Measurements from ENCODE around the gene ADM2. TPM values are rescaled to one million over a fixed set of nuclear protein-coding genes. Genes with fewer than 3 reads are reported as not detected.

The ADM2 gene
- total RNA-seq, 1 experiment from 2014 or later = 10.9 TPM

- CTCF ChIA-PET = interaction anchor here (0.7 to 1.8 kb wide), 5 partner anchors 9 to 266 kb away, joined by 3 to 9 read pairs (median 4); partner anchors contain the start of gene SCO2
- 0 out of 2 replicates have a peak, but pooled peaks have one; percentile 60 for TF ChIP-seq ATF3 (CRISPR knock-in tag; conservative IDR thresholded peaks at IDR 0.05)
- 0 out of 2 replicates have a peak, but pooled peaks have one; percentile 24 for TF ChIP-seq TEAD1 (CRISPR knock-in tag; IDR thresholded peaks at IDR 0.05)
- no peak for TF ChIP-seq E2F5 (CRISPR knock-in tag; IDR thresholded peaks at IDR 0.05)
- DNase-seq (ENCODE audit: low spot score) = no peak
- peak; percentile 2 for ATAC-seq
- Mint-ChIP-seq H3K36me3 (no peaks in the 10 kb centered on the region), H3K27ac (no peak overlapping the region), H3K9me3 (no peaks in the 10 kb centered on the region), H3K4me3 (peak overlapping the region; percentile 91), H3K27me3 (ENCODE audit: low read depth) (no peaks in the 10 kb centered on the region), H3K4me1 (peaks cover 10% of the 10 kb centered on the region)
- POLR2A ChIA-PET = interaction anchor here (1.3 kb wide), 1 partner anchor 19 kb away, joined by 13 read pairs; the partner anchor contains the start of gene SCO2
Measured at GRCh38 chr22:50506611-50507420, 25.5 kb downstream of the ADM2 start.

- peak within 1 kb of the TSS; percentile 98 for H3K27ac Mint-ChIP-seq
- TF ChIP-seq MAX (CRISPR knock-in tag; IDR thresholded peaks at IDR 0.05) (0 out of 2 replicates have a peak, but pooled peaks have one; percentile 19), TEAD4 (CRISPR knock-in tag; IDR thresholded peaks at IDR 0.05) (no peak), NFATC4 (CRISPR knock-in tag; IDR thresholded peaks at IDR 0.05) (no peak), STAT6 (CRISPR knock-in tag; conservative IDR thresholded peaks at IDR 0.05; ENCODE audit: low read depth) (no peak), OVOL2 (CRISPR knock-in tag; IDR thresholded peaks at IDR 0.05; ENCODE audit: borderline replicate concordance) (no peak), ARID4B (CRISPR knock-in tag; IDR thresholded peaks at IDR 0.05; ENCODE audit: borderline replicate concordance) (peak; percentile 38; the same call in 1 of the 2 replicates), JAZF1 (CRISPR knock-in tag; IDR thresholded peaks at IDR 0.05) (no peak), ZNF138 (CRISPR knock-in tag; conservative IDR thresholded peaks at IDR 0.05) (no peak)
- ATAC-seq (peak; percentile 81), DNase-seq (ENCODE audit: low spot score) (peak; percentile 90)
- H3K36me3 Mint-ChIP-seq = no peaks in the 10 kb centered on the region
- POLR2A ChIA-PET = interaction anchor here (0.7 to 1.3 kb wide), 3 partner anchors 18 to 75 kb away, joined by 3 to 13 read pairs (median 6); partner anchors contain the start of genes CHKB and SCO2
- no peaks in the 10 kb centered on the region for H3K27me3 Mint-ChIP-seq (ENCODE audit: low read depth)
- CTCF ChIA-PET = interaction anchor here (0.6 to 3.0 kb wide), 23 partner anchors 10 to 448 kb away, joined by 3 to 60 read pairs (median 4); partner anchors contain the start of genes ARSA, SCO2 and SYCE3
- H3K4me3 Mint-ChIP-seq = peak within 1 kb of the TSS; percentile 93
- no peaks in the 10 kb centered on the region for H3K9me3 Mint-ChIP-seq
- peaks cover 10% of the 10 kb centered on the region for H3K4me1 Mint-ChIP-seq
Measured at GRCh38 chr22:50507421-50507990, 26.2 kb downstream of the ADM2 start, which contains the start of gene LMF2. LMF2 (minus strand) TSS chr22:50507702; CDS start chr22:50507675, 27 bp downstream.
